22Rv1 (cell line): ENCODE results near the gene VEPH1.

Source experiments
- H3K27ac ChIP-seq: fragments of 450-650 bp; 2 replicates; pipeline ENCODE4 v1.5.1; 2017
- ZFX ChIP-seq: fragments of 450-650 bp; IDR thresholded peaks from 2 replicates; pipeline ENCODE4 v1.6.1; 2017; ENCODE audit warnings: antibody characterized with exemption, borderline replicate concordance
- TF ChIP-seq, protein P1 (sequence below): fragments of 450-650 bp; IDR thresholded peaks from 2 replicates; pipeline ENCODE4 v1.5.1; 2017; ENCODE audit warnings: mild to moderate bottlenecking

The VEPH1 gene

GRCh38 chr3:157502916-157503595, at the start of gene VEPH1:
TSS of gene VEPH1 (minus strand) at chr3:157503416. CDS start at chr3:157495349, 8,067 bp downstream.
- TF ChIP-seq ZFX, result no peak
- TF ChIP-seq, protein P1, sequence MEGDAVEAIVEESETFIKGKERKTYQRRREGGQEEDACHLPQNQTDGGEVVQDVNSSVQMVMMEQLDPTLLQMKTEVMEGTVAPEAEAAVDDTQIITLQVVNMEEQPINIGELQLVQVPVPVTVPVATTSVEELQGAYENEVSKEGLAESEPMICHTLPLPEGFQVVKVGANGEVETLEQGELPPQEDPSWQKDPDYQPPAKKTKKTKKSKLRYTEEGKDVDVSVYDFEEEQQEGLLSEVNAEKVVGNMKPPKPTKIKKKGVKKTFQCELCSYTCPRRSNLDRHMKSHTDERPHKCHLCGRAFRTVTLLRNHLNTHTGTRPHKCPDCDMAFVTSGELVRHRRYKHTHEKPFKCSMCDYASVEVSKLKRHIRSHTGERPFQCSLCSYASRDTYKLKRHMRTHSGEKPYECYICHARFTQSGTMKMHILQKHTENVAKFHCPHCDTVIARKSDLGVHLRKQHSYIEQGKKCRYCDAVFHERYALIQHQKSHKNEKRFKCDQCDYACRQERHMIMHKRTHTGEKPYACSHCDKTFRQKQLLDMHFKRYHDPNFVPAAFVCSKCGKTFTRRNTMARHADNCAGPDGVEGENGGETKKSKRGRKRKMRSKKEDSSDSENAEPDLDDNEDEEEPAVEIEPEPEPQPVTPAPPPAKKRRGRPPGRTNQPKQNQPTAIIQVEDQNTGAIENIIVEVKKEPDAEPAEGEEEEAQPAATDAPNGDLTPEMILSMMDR, result no peak
- H3K27ac ChIP-seq, result no peak within 1 kb of the TSS

DNA sequence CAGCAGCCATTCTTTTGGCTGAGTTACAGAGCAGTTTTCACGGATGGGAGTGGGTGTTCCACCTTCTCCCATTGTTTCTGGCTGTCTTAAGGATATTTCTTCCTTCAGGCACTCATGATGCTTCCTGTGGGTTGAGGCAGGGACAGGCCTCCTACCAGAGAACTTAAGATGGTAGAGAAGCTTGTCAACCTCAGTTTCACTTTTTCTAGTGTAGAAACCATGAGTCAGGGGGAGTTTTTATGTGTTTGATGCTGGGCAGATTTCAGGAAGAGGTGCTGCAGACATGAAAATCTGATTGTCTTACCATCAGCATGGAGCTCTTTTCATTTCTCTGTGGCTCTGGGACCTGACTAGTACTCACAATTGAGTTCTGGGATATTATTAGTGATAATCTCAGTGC, 48.7 kb upstream of the VEPH1 start:
- TF ChIP-seq, protein P1, result no peak
- no peak for TF ChIP-seq ZFX
- H3K27ac ChIP-seq, result no peak overlapping the region

DNA sequence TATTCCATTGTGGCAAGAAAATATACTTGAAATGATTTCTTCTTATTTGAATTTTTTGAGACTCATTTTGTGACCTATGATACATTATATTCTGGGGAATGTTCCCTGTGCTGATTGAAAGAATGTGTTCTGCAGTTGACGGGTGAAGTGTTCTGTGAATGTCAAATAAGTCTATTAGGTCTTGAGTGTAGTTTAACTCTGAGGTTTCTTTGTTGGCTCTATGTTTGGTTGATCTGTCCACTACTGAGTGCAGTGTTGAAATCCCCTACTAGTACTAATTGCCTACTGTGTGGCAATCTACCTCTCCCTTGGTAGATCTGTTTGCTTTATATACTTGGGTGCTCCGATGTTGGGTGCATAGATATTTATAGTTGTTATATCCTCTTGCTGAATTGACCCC, 46.3 kb upstream of the VEPH1 start:
- TF ChIP-seq ZFX, result no peak
- TF ChIP-seq, protein P1, result no peak
- H3K27ac ChIP-seq, result no peak overlapping the region

DNA sequence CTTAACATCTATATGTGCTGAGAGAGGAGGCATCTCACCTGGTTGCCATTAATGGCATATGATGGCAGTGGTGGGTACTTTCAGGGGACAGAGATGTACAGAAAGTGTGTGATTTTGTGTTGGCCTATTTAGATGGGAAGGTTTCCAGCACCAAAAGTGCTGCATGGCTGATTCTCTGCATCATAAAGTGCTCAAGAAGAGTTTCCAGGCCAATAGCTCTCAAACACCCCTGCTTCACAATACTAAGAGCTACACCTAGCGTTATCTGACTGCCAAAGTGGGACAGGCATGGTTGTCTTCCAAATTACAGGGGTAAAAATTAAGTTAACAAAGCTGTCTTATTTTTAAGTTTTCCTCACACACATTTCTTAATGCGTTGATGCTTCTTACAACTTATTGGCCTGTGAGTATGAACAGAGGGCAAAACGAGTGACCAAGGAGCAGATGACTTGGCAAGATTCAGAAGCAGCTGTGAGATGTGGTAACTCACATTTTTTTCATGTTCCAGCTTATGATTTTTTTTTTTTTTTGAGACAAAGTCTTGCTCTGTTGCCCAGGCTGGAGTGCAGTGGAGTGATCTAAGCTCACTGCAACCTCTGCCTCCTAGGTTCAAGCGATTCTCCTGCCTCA, 41.4 kb upstream of the VEPH1 start:
- TF ChIP-seq ZFX, result no peak
- TF ChIP-seq, protein P1, result no peak
- H3K27ac ChIP-seq, result no peak overlapping the region

DNA sequence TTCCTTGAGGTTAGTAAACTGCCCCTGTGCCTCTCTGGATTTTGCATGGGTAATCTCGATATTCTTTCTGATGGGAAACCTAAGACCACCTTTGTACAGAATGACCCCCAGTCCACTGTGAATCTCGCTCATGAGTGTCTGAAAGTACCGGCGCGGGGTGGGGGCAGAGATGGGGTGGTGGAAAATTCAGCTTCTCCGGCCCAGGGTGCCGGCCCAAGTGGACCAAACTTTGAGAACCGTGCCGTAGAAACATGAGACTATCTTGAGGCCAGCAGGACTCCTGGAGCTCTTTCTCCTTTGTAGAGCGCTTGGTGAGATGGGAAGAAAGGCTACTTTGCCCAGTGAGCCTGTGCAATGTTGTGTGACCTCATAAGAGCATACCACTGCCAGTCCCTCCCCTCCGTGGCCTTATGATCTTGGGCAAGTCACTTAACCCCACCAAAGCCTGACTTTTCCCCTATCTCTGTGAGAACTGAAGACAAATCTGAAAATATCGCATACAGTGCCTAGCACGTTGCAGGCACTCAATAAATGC, 40.4 kb upstream of the VEPH1 start:
- TF ChIP-seq, protein P1, result peak; percentile 3
- no peak for TF ChIP-seq ZFX

DNA sequence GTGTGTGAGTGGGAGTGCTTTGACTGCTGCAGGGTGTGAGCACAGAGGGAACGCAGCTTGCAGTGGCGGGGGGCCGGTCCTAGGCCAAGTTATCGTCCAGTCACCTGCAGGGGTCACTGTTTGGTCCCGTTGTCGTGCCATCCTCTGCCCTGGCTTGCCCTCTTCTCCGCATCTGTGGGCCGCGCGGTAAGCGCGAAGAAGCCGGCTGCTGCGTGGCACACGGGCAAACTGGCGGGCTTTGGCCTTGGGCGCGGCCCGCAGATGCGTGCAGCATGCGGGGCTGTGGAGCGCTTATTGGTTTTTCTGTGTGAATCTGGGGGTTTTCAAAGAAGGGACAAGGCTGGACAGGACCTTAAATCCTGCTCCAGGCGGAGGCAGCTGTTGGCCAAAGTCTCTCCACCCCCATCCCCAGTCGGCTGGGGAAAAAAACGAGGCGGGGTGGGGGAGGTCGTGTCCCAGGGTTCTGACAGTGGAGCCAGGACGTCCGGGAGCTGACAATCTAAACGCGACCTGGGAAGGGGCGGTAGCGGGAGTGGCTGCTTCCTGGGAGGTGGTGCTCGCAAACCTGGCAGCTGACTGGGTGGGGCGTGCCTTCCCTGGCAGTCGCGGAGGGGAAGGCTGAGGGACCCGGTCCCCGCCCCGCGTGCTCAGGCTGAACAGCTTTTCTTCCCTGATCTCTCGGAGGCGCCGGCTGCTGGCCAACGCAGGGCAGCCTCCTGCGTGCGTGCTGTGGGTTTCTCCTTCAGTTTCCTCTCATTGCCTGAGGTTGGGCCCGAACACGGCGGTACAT, 39.7 kb upstream of the VEPH1 start:
- TF ChIP-seq ZFX, result no peak
- TF ChIP-seq, protein P1, result peak; percentile 65
- H3K27ac ChIP-seq, result peak overlapping the region; percentile 41; the same call in 1 of the 2 replicates

More for the DNA sequence above, 40.4 kb upstream of the VEPH1 start:
- H3K27ac ChIP-seq, result no peak overlapping the region
